Measurements from ENCODE around the gene FNTB. TPM values are rescaled to one million over a fixed set of nuclear protein-coding genes. Genes with fewer than 3 reads are reported as not detected.

The FNTB gene
- total and polyA plus RNA-seq, 2 donors (not counting 3 experiments of a cell fraction or from before 2014, with no cell fraction given), result 21.0 to 21.6 TPM

- H3K27ac ChIP-seq (ENCODE audit: insufficient read depth, low read depth, low read length), result no peak overlapping the region
- H3K4me2 ChIP-seq (ENCODE audit: insufficient read depth, low read length), result no peak overlapping the region
- no peak for FAIRE-seq
Measured at GRCh38 chr14:65026526-65026925, 39.8 kb downstream of the FNTB start.

More at GRCh38 chr14:65026526-65026925, 39.8 kb downstream of the FNTB start:
- H3K9me3 ChIP-seq (replicated peaks; ENCODE audit: control insufficient read depth, insufficient read depth, low read length), result no peaks in the 10 kb centered on the region
- BruUV-seq (replicated peaks), result no TSS peak
- no peak overlapping the region for H2AFZ ChIP-seq (ENCODE audit: low read depth, low read length)
- no peaks in the 10 kb centered on the region for H4K20me1 ChIP-seq (replicated peaks; ENCODE audit: control insufficient read depth, extremely low read depth, insufficient read depth, low read length)
- no peaks in the 10 kb centered on the region for H3K27me3 ChIP-seq (ENCODE audit: control insufficient read depth in 2 of 2, insufficient read depth in 2 of 2, low read length in 2 of 2)
- ChIA-PET POLR2A (no interaction called here), CTCF (no interaction called here)
- intact Hi-C loops (cut with micrococcal nuclease) (no loop called here), dilution Hi-C loops (cut with MboI; ENCODE audit: extremely low pct_ligation_motif_present, low sequenced_read_pairs) (no loop called here)
- DNase-seq (ENCODE audit: low read depth, low spot score), result no peak
- H3K4me3 ChIP-seq (replicated peaks in 1 of 3; ENCODE audit: insufficient read depth in 1 of 3, low read depth in 1 of 3, low read length in 3 of 3), result no peak overlapping the region
- no peaks in the 10 kb centered on the region for H3K36me3 ChIP-seq (ENCODE audit: control insufficient read depth in 2 of 2, extremely low read depth in 1 of 2, insufficient read depth in 2 of 2, low read length in 2 of 2)
- no peaks in the 10 kb centered on the region for H3K4me1 ChIP-seq (ENCODE audit: control insufficient read depth, extremely low read depth, insufficient read depth, low read length)
- no peak overlapping the region for H3K9ac ChIP-seq (replicated peaks; ENCODE audit: extremely low read depth, insufficient read depth, low read length)
- H3K79me2 ChIP-seq (ENCODE audit: control insufficient read depth, insufficient read depth, low read length), result no peaks in the 10 kb centered on the region
- TF ChIP-seq JUN (IDR thresholded peaks at IDR 0.05; ENCODE audit: borderline replicate concordance, insufficient read depth, insufficient read length, low read depth), result no peak
- no peak for TF ChIP-seq FOS (IDR thresholded peaks at IDR 0.05; ENCODE audit: borderline replicate concordance, insufficient read depth, low read length)
- TF ChIP-seq POLR2AphosphoS5 (IDR thresholded peaks at IDR 0.05; ENCODE audit: insufficient read depth, low read depth, low read length), result no peak
- TF ChIP-seq, protein P1, sequence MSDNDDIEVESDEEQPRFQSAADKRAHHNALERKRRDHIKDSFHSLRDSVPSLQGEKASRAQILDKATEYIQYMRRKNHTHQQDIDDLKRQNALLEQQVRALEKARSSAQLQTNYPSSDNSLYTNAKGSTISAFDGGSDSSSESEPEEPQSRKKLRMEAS (IDR thresholded peaks at IDR 0.05; ENCODE audit: insufficient read depth, insufficient read length), result no peak
- TF ChIP-seq POLR2A (IDR thresholded peaks at IDR 0.05; ENCODE audit: low read depth, low read length), result no peak
- TF ChIP-seq GATA2 (IDR thresholded peaks at IDR 0.05; ENCODE audit: insufficient read depth, insufficient read length, low read depth, low read length), result no peak
- no peak for TF ChIP-seq CTCF (IDR thresholded peaks at IDR 0.05; ENCODE audit: extremely low read depth in 1 of 2, insufficient read depth in 1 of 2, low read depth in 1 of 2, low read length in 2 of 2)
- TF ChIP-seq MYC (IDR thresholded peaks at IDR 0.05; ENCODE audit: low read depth, low read length), result no peak
- no peak for TF ChIP-seq EZH2 (IDR thresholded peaks at IDR 0.05; ENCODE audit: borderline replicate concordance, low read depth, low read length, severe bottlenecking)
- H3K9me1 ChIP-seq (replicated peaks; ENCODE audit: control insufficient read depth, extremely low read depth, insufficient read depth, low read length), result no peaks in the 10 kb centered on the region

Data from endothelial cell of umbilical vein (primary cell).